IMR-90 (cell line): Measurements from ENCODE around the gene TMEM97. TPM values are rescaled to one million over a fixed set of nuclear protein-coding genes. Genes with fewer than 3 reads are reported as not detected.

Experiments used
- ATAC-seq: fragments of 200-7000 bp; cut with Tn5 transposase; 2 replicates; pipeline ENCODE4 v1.9.1; 2020; ENCODE audit warnings: low read depth, mild to moderate bottlenecking, moderate library complexity
- BruUV-seq: library from RNA; stranded (reverse); fragments of 400-500 nt; replicated peaks from 2 replicates; lab custom pipeline; 2021; lab: Mats Ljungman, UMichigan
- CTCF ChIA-PET: fragments of 300-600 bp; formaldehyde crosslinking; extraction: SDS; loops from one replicate; lab custom pipeline; 2021; ENCODE audit warnings: antibody characterized with exemption; lab: Yijun Ruan, JAX
- POLR2A ChIA-PET: fragments of 300-600 bp; sonication (Branson Sonifier 250); formaldehyde crosslinking; loops from one replicate; lab custom pipeline; 2022; ENCODE audit warnings: antibody characterized with exemption; ENCODE audit not compliant: unreplicated experiment; lab: Charles Lee
- DNase-seq: peaks from one replicate; pipeline ENCODE4 v3.0.0; 2013
- H2AFZ ChIP-seq: replicated peaks from 2 replicates; pipeline ENCODE3; 2013; ENCODE audit warnings: low read length, mild to moderate bottlenecking; ENCODE audit not compliant: poor library complexity
- H2AK5ac ChIP-seq: 2 replicates; pipeline ENCODE4 v1.6.1; 2013; ENCODE audit warnings: low read depth, low read length, inconsistent platforms
- H2AK9ac ChIP-seq: replicated peaks from 2 replicates; pipeline ENCODE3; 2013; ENCODE audit warnings: mild to moderate bottlenecking, low read depth, low read length, moderate library complexity; ENCODE audit not compliant: poor library complexity
- H2BK120ac ChIP-seq: 2 replicates; pipeline ENCODE4 v1.6.1; 2013; ENCODE audit warnings: low read depth, low read length, inconsistent platforms
- H2BK15ac ChIP-seq: 3 replicates; pipeline ENCODE4 v1.6.1; 2013; ENCODE audit warnings: low read depth, low read length, inconsistent platforms
- H2BK20ac ChIP-seq: 2 replicates; pipeline ENCODE4 v1.6.1; 2013; ENCODE audit warnings: low read depth, mild to moderate bottlenecking, inconsistent platforms, low read length, moderate library complexity
- H2BK5ac ChIP-seq: 2 replicates; pipeline ENCODE4 v1.6.1; 2013; ENCODE audit warnings: mild to moderate bottlenecking, low read depth, low read length, inconsistent platforms; ENCODE audit not compliant: poor library complexity, severe bottlenecking
- H3K14ac ChIP-seq: replicated peaks from 2 replicates; pipeline ENCODE4 v1.6.1; 2013; ENCODE audit warnings: low read depth, low read length, inconsistent platforms
- H3K18ac ChIP-seq: 2 replicates; pipeline ENCODE4 v1.6.1; 2013; ENCODE audit warnings: low read depth, low read length, control low read depth
- H3K23ac ChIP-seq: 2 replicates; pipeline ENCODE4 v1.6.1; 2013; ENCODE audit warnings: low read depth, low read length, inconsistent platforms
- H3K27ac ChIP-seq: 2 replicates; pipeline ENCODE4 v1.5.1; 2013; ENCODE audit warnings: mild to moderate bottlenecking, control low read depth, low read length; ENCODE audit not compliant: insufficient read depth
- H3K27me3 ChIP-seq: 2 replicates; pipeline ENCODE4 v1.6.1; 2013; ENCODE audit warnings: low read length; ENCODE audit not compliant: control insufficient read depth, insufficient read depth
- H3K36me3 ChIP-seq: 2 replicates; pipeline ENCODE4 v1.6.1; 2013; ENCODE audit warnings: low read length, mixed read lengths; ENCODE audit not compliant: control insufficient read depth, insufficient read depth
- H3K4ac ChIP-seq: 2 replicates; pipeline ENCODE4 v1.6.1; 2013; ENCODE audit warnings: low read depth, low read length, inconsistent platforms
- H3K4me1 ChIP-seq: 2 replicates; pipeline ENCODE4 v1.6.1; 2013; ENCODE audit warnings: low read length, mixed read lengths; ENCODE audit not compliant: control insufficient read depth, insufficient read depth
- H3K4me2 ChIP-seq: 2 replicates; pipeline ENCODE4 v1.6.1; 2013; ENCODE audit warnings: low read depth, mild to moderate bottlenecking, control low read depth, low read length, moderate library complexity
- H3K4me3 ChIP-seq: 2 replicates; pipeline ENCODE4 v1.5.1; 2013; ENCODE audit warnings: low read depth, mild to moderate bottlenecking, control low read depth, low read length, moderate library complexity; ENCODE audit not compliant: insufficient read depth
- H3K56ac ChIP-seq: 2 replicates; pipeline ENCODE4 v1.6.1; 2013; ENCODE audit warnings: low read length, inconsistent platforms; ENCODE audit not compliant: insufficient read depth; ENCODE audit errors: extremely low read depth
- H3K79me1 ChIP-seq, 2 experiments: 2 replicates each; pipeline ENCODE4 v1.6.1; 2013; ENCODE audit warnings: low read length in 2 of 2, inconsistent platforms in 1 of 2, low read depth in 1 of 2
- H3K9ac ChIP-seq: 2 replicates; pipeline ENCODE4 v1.6.1; 2013; ENCODE audit warnings: low read depth, low read length, control low read depth
- H3K9me1 ChIP-seq: 2 replicates; pipeline ENCODE4 v1.6.1; 2013; ENCODE audit warnings: low read length, inconsistent platforms; ENCODE audit not compliant: insufficient read depth
- H3K9me3 ChIP-seq: 2 replicates; pipeline ENCODE4 v1.6.1; 2013; ENCODE audit warnings: low read length; ENCODE audit not compliant: control insufficient read depth, insufficient read depth
- H4K20me1 ChIP-seq: 2 replicates; pipeline ENCODE4 v1.6.1; 2013; ENCODE audit warnings: low read length, inconsistent platforms; ENCODE audit not compliant: insufficient read depth
- H4K5ac ChIP-seq: 2 replicates; pipeline ENCODE4 v1.6.1; 2013; ENCODE audit warnings: mild to moderate bottlenecking, low read depth, low read length, control low read depth
- H4K8ac ChIP-seq, 2 experiments: 2 replicates each; pipeline ENCODE4 v1.6.1; 2013; ENCODE audit warnings: low read depth in 2 of 2, low read length in 2 of 2, control low read depth in 1 of 2, inconsistent platforms in 1 of 2
- H4K91ac ChIP-seq: 2 replicates; pipeline ENCODE4 v1.6.1; 2013; ENCODE audit warnings: low read depth, low read length, inconsistent platforms; ENCODE audit not compliant: insufficient read depth
- BHLHE40 ChIP-seq: fragments of 150-350 bp; IDR thresholded peaks from 2 replicates; pipeline ENCODE4 v1.6.1; 2016; ENCODE audit warnings: mild to moderate bottlenecking, low read depth, low read length
- CEBPB ChIP-seq: IDR thresholded peaks from 2 replicates; pipeline ENCODE4 v1.6.1; 2012; ENCODE audit warnings: low read depth, low read length, improper control_type of control experiment
- CTCF ChIP-seq: conservative IDR thresholded peaks from 2 replicates; pipeline ENCODE4 v1.5.1; 2012; ENCODE audit warnings: mild to moderate bottlenecking, low read depth, low read length, improper control_type of control experiment
- ELK1 ChIP-seq: fragments of 150-350 bp; IDR thresholded peaks from 2 replicates; pipeline ENCODE4 v1.6.1; 2016; ENCODE audit warnings: low read depth, mild to moderate bottlenecking, low read length, moderate library complexity, borderline replicate concordance
- FOS ChIP-seq: fragments of 150-350 bp; IDR thresholded peaks from 2 replicates; pipeline ENCODE4 v1.6.1; 2016; ENCODE audit warnings: low read depth, low read length
- MAFK ChIP-seq: IDR thresholded peaks from 2 replicates; pipeline ENCODE4 v1.6.1; 2012; ENCODE audit warnings: low read depth, low read length, improper control_type of control experiment
- MAZ ChIP-seq: IDR thresholded peaks from 2 replicates; pipeline ENCODE4 v1.6.1; 2012; ENCODE audit warnings: low read depth, mild to moderate bottlenecking, low read length, improper control_type of control experiment, moderate library complexity, borderline replicate concordance
- MXI1 ChIP-seq: IDR thresholded peaks from 2 replicates; pipeline ENCODE4 v1.6.1; 2012; ENCODE audit warnings: low read depth, mild to moderate bottlenecking, low read length, moderate library complexity, borderline replicate concordance
- NFE2L2 ChIP-seq: fragments of 150-350 bp; IDR thresholded peaks from 2 replicates; pipeline ENCODE4 v1.6.1; 2016; ENCODE audit warnings: low read depth, mild to moderate bottlenecking, low read length
- POLR2A ChIP-seq: IDR thresholded peaks from 2 replicates; pipeline ENCODE4 v1.6.1; 2012; ENCODE audit warnings: mild to moderate bottlenecking, low read depth, low read length
- RFX5 ChIP-seq: IDR thresholded peaks from 2 replicates; pipeline ENCODE4 v1.8.0; 2012; ENCODE audit warnings: low read depth, mild to moderate bottlenecking, low read length, moderate library complexity
- SMC3 ChIP-seq: fragments of 150-350 bp; IDR thresholded peaks from 2 replicates; pipeline ENCODE4 v1.6.1; 2016; ENCODE audit warnings: low read depth, mild to moderate bottlenecking, antibody characterized with exemption, low read length, moderate library complexity
- USF2 ChIP-seq: fragments of 150-350 bp; IDR thresholded peaks from 2 replicates; pipeline ENCODE4 v1.6.1; 2017; ENCODE audit warnings: mild to moderate bottlenecking, antibody characterized with exemption, low read length, low read depth
- WGBS, 2 experiments: methylation state at CpG; one replicate each; pipeline versions ENCODE4 v1.1.5 to v1.1.7; 2013; ENCODE audit warnings: missing lambda C conversion rate in 2 of 2; ENCODE audit not compliant: insufficient read length in 1 of 2; ENCODE audit errors: extremely low coverage in 2 of 2; 5-methylcytosine and 5-hydroxymethylcytosine counted together
- dilution Hi-C: fragments of 300-500 bp; cut with HindIII; formaldehyde crosslinking; loops from one replicate; pipeline ENCODE4 v1.14.3; 2018; ENCODE audit warnings: low sequenced_read_pairs; ENCODE audit not compliant: unreplicated experiment
- in situ Hi-C: fragments of 300-500 bp; cut with MboI; formaldehyde crosslinking; loops from 3 replicates; pipeline ENCODE4 v1.14.3; 2019; ENCODE audit warnings: low sequenced_read_pairs, inconsistent platforms, mixed read lengths
- intact Hi-C: fragments of 100-400 bp; cut with micrococcal nuclease; formaldehyde crosslinking; loops from 2 replicates; pipeline ENCODE4 v1.10.0; 2022
- polyA plus RNA-seq, 3 experiments: library from polyadenylated mRNA; depleted of rRNA; stranded (reverse); fragments of >200 nt; gene quantifications; 2 replicates each; pipeline ENCODE4 v1.2.3, GENCODE V29; 2012; ENCODE audit warnings: low replicate concordance in 1 of 3
- total RNA-seq: library from RNA; depleted of rRNA; stranded (reverse); fragments of >200 nt; gene quantifications from 2 replicates; pipeline ENCODE4 v1.2.3, GENCODE V29; 2012

TMEM97 gene
- total and polyA plus RNA-seq, 2 of the 4 experiments (the other 2 are of a cell fraction) = 12.3 to 21.3 TPM

- no peaks in the 10 kb centered on the region for H4K20me1 ChIP-seq
- no peak for TF ChIP-seq ELK1
- no peak for TF ChIP-seq MXI1
- TF ChIP-seq CTCF = no peak
- no peak for TF ChIP-seq CEBPB
- TF ChIP-seq BHLHE40 = no peak
- no peak for TF ChIP-seq MAZ
- no peak for TF ChIP-seq FOS
- no peak for TF ChIP-seq POLR2A
- TF ChIP-seq MAFK = no peak
- TF ChIP-seq SMC3 = no peak
- TF ChIP-seq RFX5 = no peak
- TF ChIP-seq USF2 = no peak
- no peak for TF ChIP-seq NFE2L2
- no peak overlapping the region for H3K4me3 ChIP-seq
- no peak overlapping the region for H2AFZ ChIP-seq
- H3K79me1 ChIP-seq = no peaks in the 10 kb centered on the region
- H2AK9ac ChIP-seq = no peak overlapping the region
- H4K91ac ChIP-seq = no peak overlapping the region
- no peak overlapping the region for H3K18ac ChIP-seq
- H2BK15ac ChIP-seq = no peak overlapping the region
- no peaks in the 10 kb centered on the region for H3K9me3 ChIP-seq
- no peak overlapping the region for H2BK20ac ChIP-seq
- H3K23ac ChIP-seq = no peak overlapping the region
- no peak overlapping the region for H2BK120ac ChIP-seq
- POLR2A ChIA-PET = no interaction called here
- H3K27me3 ChIP-seq = no peaks in the 10 kb centered on the region
- CTCF ChIA-PET = no interaction called here
- no peak overlapping the region for H3K27ac ChIP-seq
- no peak overlapping the region for H4K5ac ChIP-seq
- H2BK5ac ChIP-seq = no peak overlapping the region
- H3K4me2 ChIP-seq = no peak overlapping the region
- WGBS, 2 experiments = 100% methylated on average over 1 of the region's 2 CpGs; no CpG with 5 or more reads in 1 of the 2 experiments
- no peak overlapping the region for H3K9ac ChIP-seq
- H4K8ac ChIP-seq = no peak overlapping the region
- peaks cover 3% of the 10 kb centered on the region for H3K4me1 ChIP-seq
- intact Hi-C loops = no loop called here
- H3K36me3 ChIP-seq = no peaks in the 10 kb centered on the region
- H3K56ac ChIP-seq = no peak overlapping the region
- no peak overlapping the region for H3K14ac ChIP-seq
- in situ Hi-C loops = no loop called here
- ATAC-seq (no peak), DNase-seq (no peak)
- dilution Hi-C loops = no loop called here
- no TSS peak for BruUV-seq
- no peak overlapping the region for H2AK5ac ChIP-seq
- H3K4ac ChIP-seq = no peak overlapping the region
- no peaks in the 10 kb centered on the region for H3K9me1 ChIP-seq
Observed at GRCh38 chr17:28285965-28286364, 33.0 kb upstream of the TMEM97 start.
